SH-SY5Y (cell line): Measurements from ENCODE around the gene PEX14.

ENCODE experiments used
- GATA2 ChIP-seq: IDR thresholded peaks from 2 replicates; pipeline ENCODE4 v1.6.1; 2011; ENCODE audit warnings: mild to moderate bottlenecking, low read depth, low read length
- GATA3 ChIP-seq: IDR thresholded peaks from 2 replicates; pipeline ENCODE4 v1.6.1; 2011; ENCODE audit warnings: low read depth, mild to moderate bottlenecking, low read length, moderate library complexity

DNA sequence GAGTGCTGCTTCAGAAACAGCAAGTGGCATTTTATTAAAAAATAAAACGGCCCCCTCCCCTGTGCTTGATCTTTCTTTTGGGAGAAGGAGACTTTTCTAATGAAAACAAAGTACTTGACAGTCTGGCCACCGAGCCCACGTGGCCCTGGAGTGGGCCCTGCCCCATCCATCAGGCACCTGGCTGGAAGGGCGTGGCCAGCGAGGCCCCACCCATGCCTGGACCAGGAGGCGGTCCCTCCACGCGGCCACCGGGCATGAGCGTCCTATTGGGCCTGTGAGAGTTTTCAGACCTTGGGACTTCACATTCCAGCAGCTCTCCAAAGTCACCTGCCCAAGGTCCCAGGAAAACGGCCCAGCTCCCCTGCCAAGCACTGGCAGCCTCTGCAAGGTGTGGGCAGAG lies 177.0 kb downstream of the PEX14 start:
- TF ChIP-seq GATA3: no peak
- no peak for TF ChIP-seq GATA2
